NCI-H526 treated with DMSO at 0.1 percent for 48 hours (cell line): ENCODE measurements around the gene IGSF23.
"Not testable (repeated sequence)": the region's sequence is repeated elsewhere in the genome, so short reads cannot be mapped to it uniquely, and the experiment has no call there.

Experiments
- DNase-seq: peaks from one replicate; lab custom pipeline; 2025; lab: John Stamatoyannopoulos, UW

Gene IGSF23

DNA sequence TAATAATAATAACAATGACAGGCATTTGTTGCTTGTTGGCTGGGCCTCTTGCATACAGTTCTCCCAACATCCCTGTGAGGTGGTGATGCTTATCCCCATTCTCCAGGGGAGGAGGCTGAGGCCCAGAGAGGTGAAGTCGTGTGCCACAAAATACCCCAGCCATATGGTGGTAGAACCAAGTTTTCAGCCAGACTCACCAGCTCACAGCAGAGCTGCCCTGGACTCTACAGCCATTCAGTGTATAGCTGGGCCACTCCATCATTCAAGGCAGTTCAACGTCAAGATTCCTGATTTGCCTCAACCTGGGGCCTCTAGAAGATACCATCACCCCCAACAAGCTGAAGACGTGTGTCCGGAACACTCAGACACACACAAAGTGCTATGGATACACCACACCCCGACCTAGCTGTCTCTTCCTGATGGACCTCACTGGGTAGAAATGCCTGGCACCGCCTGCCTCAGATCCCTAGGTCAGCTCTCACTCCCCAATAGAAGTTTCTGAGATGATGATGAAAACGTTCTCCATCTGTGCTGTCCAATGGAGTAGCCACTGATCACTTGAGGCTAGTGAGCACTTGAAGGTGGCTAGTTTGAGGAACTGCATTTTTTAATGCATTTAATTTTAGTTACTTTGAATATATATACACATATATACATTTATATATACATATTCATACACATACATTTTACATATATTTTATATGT, 53.6 kb downstream of the IGSF23 start:
- DNase-seq: no peak

DNA sequence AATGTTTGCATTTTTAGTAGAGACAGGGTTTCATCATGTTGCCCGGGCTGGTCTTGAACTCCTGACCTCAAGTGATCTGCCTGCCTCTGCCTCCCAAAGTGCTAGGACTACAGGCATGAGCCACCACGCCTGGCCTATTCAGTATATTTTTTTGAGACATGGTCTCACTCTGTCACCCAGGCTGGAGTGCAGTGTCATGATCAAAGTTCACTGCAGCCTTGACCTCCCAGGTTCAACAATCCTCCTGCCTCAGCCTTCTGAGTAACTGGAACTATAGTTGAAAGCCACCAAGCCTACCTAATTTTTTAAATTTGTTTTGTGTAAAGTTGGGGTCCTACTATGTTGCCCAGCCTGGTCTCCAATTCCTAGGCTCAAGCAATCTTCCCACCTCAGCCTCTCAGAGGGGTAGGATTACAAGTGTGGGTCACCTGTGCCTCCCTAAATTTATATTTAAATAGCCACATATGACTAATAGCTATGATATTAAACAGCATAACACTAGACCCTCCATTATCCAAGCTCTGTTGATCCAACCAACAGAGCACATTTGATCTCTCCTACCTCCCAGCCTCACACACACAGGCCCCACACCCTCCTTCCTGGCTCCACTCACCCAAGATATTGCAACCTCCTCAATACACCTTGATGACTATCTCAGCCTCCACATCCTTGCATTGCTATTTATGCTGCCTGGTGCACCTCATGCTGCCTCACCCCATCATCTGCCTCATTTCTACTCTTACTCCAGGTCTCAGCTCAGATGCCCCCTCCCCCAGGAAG, 55.8 kb downstream of the IGSF23 start:
- no peak for DNase-seq

DNA sequence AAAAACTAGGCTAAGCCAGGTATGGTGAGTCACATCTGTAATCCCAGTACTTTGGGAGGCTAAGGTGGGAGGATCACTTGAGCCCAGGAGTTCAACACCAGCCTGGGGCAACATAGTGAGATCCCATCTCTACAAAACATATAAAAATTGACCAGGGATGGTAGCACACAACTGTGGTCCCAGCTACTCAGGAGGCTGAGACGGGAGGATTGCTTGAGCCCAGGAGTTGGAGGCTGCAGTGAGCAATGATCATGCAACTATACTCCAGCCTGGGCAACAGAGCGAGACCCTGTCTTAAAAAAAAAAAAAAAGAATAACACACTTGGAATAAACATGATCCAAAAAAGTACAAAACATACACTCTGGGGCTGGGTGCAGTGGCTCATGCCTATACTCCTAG, 56.7 kb downstream of the IGSF23 start:
- DNase-seq: not testable (repeated sequence)

DNA sequence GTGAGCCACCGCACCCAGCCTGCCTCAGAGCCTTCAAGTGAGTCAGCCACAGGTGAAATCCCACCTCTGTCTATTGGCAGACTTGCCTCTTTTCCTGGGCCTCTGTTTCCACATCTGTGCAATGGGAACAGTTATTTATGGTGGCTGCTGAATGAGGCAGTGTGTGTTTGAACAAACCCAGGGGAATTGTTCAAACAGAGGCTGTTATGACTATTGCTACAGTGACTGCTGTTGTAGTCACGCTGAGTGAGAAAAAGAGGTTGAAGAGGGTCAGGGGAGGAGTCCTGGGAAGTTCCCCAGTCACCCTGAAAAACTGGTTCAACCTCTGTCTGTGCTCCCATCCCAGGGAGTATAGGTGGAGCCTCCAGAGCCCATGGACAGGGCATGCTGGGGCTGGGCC, 58.0 kb downstream of the IGSF23 start, which contains the start of gene CEACAM19:
CEACAM19 (plus strand) TSS at position 83 of the 400 bp plus-strand sequence. CDS start 450 bp downstream, outside the sequence.
- DNase-seq: no peak

DNA sequence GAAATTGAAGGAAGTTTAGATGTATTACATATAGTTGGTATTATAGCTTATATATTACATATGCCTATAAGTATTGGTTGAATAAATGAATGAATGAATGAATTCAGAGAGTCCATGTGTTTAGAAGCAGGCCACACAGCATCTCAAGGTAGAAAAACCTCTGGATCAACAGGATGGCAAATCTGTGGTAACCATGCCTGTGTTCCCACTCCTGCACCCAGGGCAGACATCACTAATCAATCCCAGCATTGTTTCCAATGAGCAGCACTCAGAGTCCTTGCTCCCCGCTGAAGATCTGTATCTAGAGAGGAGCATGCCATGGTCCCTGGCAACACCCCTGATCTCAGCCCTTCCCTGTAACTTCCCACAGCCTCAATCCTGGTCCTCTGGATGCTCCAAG, 58.9 kb downstream of the IGSF23 start:
- no peak for DNase-seq

DNA sequence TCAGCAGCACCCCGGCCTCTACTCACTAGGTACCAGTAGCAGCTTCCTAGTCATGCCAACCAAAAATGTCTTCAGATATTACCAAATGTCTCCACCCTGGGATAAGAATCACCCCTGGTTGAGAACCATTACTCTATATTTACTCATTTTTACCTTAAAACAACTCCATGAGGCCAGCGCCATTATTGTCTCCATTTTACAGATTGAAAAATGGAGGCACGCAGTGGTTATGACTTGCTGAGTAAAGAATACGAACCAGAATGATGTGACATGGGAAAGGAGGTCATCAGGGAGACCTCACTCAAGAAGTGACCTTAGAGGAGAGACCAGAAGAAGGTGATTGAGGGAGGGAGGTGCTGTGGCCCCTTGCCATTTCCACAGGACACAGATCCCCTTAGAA, 60.1 kb downstream of the IGSF23 start:
- no peak for DNase-seq

DNA sequence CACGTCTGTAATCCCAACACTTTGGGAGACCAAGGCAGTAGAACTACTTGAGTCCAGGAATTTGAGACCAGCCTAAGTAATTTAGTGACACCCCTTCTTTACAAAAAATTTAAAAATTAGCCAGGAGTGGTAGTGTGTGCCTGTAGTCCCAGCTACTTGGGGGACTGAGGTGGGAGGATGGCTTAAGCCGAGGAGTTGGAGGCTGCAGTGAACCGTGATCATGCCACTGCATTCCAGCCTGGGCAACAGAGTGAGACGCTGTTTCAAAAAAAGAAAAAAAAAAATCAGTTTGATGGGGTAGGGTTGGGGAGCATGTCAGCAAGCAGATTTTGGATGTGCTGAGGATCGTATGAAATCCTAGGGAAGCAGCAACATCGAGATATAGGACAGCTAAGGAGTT, 62.2 kb downstream of the IGSF23 start:
- no peak for DNase-seq

DNA sequence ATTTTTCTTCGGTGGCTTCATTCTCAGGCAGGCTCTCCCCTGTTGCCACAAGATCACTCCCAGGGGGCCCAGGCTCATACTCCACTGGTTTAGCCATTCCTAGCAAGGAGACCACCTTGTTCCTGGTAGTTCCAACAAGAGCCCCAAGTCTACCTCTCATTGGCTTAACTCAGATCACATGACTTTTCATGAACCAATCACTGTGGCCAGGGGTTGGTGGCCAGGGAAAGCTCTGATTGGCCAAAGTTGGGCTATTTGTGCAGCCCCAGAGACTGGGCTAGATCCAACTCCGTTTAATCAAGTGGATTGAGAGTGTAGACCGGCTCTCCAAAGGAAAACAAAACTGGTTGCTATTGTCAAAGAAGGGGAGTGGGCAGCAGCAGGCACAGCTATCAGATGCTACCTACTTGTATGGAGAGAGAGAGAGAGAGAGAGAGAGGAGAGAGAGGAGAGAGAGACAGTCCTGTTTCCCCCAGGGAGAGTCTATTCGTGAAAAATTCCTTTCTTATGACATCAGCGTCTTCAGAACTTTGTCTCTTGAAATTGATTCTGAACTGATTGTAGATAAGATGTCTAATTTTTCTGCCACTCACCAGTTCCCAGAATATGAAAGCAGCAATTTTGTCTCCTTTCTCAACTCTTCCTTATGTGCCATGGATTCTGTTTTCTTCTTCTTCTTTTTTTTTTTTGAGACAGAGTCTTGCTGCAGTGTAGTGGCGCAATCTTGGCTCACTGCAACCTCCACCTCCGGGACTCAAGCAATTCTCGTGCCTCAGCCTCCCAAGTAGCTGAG, 63.9 kb downstream of the IGSF23 start:
- DNase-seq: no peak

DNA sequence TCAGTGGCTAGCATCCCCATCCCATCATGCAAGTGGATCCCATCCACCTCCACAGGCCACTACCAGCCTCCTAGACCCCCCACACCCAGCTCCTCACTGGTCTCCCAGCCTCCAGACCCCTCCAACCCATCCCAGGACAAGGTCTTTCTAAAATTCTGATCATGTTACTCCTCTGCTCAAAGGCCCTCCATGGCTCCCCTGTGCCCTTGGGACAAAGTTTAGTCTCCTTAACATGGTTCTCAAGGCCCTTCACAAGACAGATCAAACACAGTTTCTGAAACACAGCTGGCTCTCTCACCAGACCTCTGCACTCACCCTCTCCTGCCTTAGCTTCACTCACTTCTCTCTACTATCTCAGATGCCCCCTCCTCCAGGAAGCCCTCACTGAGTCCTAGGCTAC, 67.2 kb downstream of the IGSF23 start:
- DNase-seq: no peak

DNA sequence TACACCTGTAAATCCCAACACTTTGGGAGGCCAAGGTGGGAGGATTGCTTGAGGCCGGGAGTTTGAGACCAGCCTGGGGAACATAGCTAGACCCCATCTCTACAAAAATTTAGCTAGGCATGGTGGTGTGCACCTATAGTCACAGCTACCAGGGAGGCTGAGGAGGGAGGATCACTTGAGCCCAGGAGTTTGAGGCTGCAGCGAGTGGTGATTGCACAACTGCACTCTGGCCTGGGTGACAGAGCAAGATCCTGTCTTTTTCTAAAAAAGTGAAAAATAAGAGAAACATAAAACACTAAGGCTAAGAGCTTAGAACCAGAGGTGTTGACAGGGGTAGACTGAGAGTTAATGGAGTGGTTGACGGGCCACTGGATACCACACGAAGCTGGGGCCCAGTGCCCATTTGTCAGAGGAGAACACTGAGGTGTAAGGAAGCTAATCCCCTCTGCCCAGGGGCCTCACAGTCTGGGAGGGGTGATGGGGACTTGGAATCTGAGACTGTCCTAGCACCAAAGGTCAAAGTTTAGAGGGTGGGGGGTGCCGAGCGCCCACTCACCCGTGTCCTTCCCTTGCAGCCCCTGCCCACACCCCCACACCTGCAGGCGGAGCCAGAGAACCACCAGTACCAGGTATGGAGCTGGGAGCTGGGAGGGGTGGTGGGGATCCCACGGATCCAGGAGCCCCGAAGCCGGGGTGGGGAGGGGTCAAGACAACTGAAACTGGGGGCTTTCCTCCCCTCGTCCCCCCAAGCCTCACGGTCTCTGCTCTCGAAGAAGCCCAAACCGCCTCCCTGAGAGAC, 68.8 kb downstream of the IGSF23 start:
- no peak for DNase-seq

DNA sequence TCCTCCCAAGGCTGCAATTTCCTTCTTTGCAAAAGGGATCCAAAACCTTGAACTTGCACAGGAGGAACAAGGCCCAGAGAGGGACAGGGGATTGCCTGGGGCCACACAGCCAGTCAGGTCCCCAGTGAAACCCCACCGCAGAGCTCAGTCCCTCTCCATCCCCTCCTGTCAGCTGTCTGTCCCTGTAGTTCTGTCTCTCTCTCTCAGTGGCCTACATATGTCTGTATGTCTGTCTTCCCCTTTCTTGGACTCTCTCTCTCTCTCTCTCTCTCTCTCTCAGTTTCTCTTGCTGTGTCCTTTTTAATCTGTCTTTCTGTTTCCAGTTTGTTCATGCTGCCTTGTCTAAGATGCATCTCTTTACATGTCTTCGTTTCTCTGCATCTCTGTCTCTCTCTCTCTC, 69.4 kb downstream of the IGSF23 start:
- no peak for DNase-seq

DNA sequence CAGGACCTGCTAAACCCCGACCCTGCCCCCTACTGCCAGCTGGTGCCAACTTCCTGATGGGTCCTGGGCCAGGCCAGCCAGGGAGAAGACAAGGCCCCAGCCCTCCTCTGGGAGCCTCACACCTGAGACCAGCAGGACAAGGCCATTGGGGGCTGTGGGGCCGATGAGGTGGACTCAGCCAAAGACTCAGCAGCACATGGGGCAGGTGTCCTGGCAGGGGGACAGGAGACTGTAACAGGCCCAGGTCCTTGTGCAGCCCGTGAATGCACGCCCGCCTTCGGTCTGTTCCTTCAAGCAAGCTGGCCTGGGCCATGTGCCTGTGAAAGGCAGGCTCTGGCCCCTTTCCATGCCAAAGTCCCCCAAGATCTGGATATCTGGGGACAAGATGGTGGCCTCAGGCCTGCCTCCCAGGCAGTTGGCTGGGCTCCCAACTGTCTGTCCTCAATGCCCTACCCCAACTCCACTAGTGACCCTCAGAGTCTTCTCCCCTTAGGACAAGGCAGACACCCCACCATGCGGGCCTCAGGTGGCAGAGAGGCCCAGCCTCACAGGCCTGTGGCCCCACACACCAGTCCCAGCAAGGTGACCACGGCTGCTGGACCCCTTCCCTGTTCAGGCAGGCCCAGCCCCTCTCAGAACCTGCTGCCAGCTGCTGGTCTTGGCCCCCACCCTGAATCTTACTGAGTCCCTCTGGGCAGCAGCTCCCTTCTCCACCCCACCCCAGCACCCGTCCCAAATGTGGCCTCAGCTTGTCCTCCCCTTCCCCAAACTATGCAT, 70.3 kb downstream of the IGSF23 start:
- no peak for DNase-seq

DNA sequence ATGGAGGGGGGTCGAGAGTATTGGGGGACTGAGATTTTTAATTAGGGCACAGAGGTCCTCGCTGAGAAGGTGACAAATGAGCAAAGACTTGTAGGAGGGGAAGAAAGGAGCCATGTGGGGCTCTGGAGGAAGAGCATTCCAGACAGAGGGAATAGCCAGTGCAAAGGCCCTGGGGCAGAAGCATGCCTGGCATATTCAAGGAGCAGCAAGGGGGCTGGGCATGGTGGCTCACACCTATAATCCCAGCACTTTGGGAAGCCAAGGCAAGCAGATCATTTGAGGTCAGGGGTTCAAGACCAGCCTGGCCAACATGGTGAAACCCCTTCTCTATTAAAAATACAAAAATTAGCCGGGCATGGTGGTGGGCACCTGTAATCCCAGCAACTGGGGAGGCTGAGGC, 71.0 kb downstream of the IGSF23 start:
- not testable (repeated sequence) for DNase-seq

DNA sequence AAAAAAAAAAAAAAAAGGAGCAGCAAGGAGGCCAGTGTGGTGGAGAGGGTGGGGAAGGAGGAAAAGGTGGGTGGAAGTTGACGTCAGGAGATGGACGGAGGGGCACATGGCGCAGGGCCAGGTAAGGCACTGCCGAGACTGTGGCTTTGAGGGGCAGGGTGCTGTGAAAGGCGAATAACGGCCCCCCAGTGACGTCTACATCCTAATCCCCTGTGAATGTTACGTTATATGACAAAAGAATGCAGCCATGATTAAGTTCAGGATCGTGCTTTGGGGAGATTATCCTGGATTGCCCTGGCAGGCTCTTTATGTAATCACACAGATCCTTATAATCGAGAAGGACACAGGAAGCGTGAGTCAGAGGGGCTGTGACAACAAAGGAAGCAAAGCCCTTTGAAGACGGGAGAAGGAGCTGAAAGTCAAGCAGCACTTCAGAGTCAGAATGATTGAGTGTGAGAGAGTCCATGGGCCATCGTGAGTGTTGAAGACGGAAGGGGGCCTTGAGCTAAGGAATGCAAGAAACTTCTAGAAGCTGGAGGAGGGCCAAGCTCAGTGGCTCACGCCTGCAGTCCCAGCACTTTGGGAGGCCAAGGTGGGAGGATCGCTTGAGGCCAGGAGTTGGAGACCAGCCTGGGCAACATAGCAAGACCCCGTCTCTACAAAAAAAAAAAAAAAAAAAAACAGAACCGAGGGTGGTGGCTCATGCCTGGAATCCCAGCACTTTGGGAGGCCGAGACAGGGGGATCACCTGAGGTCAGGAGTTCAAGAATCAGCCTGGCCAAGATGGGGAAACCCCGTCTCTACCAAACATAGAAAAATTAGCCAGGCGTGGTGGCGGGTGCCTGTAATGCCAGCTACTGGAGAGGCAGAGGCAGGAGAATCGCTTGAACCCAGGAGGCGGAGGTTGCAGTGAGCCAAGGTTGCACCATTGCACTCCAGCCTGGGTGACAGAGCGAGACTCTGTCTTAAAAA, 71.8 kb downstream of the IGSF23 start:
- DNase-seq: no peak

DNA sequence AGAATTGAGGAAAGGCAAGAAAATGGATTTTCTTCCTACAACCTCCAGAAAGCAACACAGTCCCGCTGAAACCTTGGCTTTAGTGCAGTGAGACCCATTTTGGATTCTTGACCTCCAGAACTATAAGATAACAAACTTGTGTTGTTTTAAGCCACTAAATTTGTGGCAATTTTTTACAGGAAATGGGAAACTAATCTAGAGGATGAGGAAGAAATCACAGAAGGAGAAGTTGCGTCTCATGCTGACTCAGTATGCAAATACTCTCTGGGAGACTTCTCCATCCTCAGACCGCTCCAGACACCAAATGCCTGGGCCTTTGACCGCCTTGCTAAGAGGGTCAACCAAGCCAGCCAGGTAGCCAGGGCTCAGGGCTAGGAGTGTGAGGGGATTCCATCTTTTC, 72.5 kb downstream of the IGSF23 start:
- no peak for DNase-seq
